ENCODE results near the gene SLC25A11.

- TF ChIP-seq CTCF (IDR thresholded peaks at IDR 0.05; ENCODE audit: low read depth, low read length, missing input control) (no peak), YY1 (IDR thresholded peaks at IDR 0.05) (no peak), MAX (IDR thresholded peaks at IDR 0.05) (no peak), EGR1 (IDR thresholded peaks at IDR 0.05; ENCODE audit: low read depth in 2 of 2) (no peak)
These were observed 4.2 kb downstream of the SLC25A11 start for GRCh38 chr17:4935650-4936049.

Measured in liver (tissue), 3 donors.